GM19438 (cell line): Measurements from ENCODE around the gene RAB34.

Experiments
- ATAC-seq: cut with Tn5 transposase; IDR thresholded peaks from one replicate; pipeline ENCODE4 v1.9.1; 2021; ENCODE audit warnings: low read depth; ENCODE audit not compliant: unreplicated experiment

The RAB34 gene

GRCh38 chr17:28712705-28713415 lies 4.8 kb downstream of the RAB34 start:
- no peak for ATAC-seq

- peak; percentile 31 for ATAC-seq
Measured at GRCh38 chr17:28712032-28712704, 5.5 kb downstream of the RAB34 start.

GRCh38 chr17:28711723-28712031 lies 6.0 kb downstream of the RAB34 start, which contains the start of gene PROCA1:
PROCA1 (minus strand) TSS chr17:28711888; CDS start chr17:28711660, 228 bp downstream.
- ATAC-seq: peak; percentile 32

- peak; percentile 82 for ATAC-seq
Measured at GRCh38 chr17:28710861-28711722, 6.6 kb downstream of the RAB34 start.

- ATAC-seq: no peak
Measured at GRCh38 chr17:28707339-28707720, 10.3 kb downstream of the RAB34 start.

- ATAC-seq: no peak
Measured at GRCh38 chr17:28706471-28707338, 11.0 kb downstream of the RAB34 start.

GRCh38 chr17:28705728-28706334 lies 11.8 kb downstream of the RAB34 start:
- no peak for ATAC-seq

GRCh38 chr17:28705074-28705659 lies 12.5 kb downstream of the RAB34 start:
- ATAC-seq: no peak

- ATAC-seq: no peak
Measured at GRCh38 chr17:28704219-28704858, 13.3 kb downstream of the RAB34 start.

GRCh38 chr17:28703552-28704218 lies 14.0 kb downstream of the RAB34 start:
- no peak for ATAC-seq

GRCh38 chr17:28702752-28703150 lies 14.9 kb downstream of the RAB34 start:
- no peak for ATAC-seq

- ATAC-seq: no peak
Measured at GRCh38 chr17:28702026-28702751, 15.5 kb downstream of the RAB34 start.

GRCh38 chr17:28700830-28701492 lies 16.7 kb downstream of the RAB34 start:
- no peak for ATAC-seq

GRCh38 chr17:28700278-28700677 lies 17.4 kb downstream of the RAB34 start:
- no peak for ATAC-seq

GRCh38 chr17:28698253-28698941 lies 19.3 kb downstream of the RAB34 start:
- ATAC-seq: no peak

- no peak for ATAC-seq
Measured at GRCh38 chr17:28693869-28694268, 23.8 kb downstream of the RAB34 start.

GRCh38 chr17:28689011-28689410 lies 28.7 kb downstream of the RAB34 start:
- no peak for ATAC-seq
